ENCODE data around the gene TMA7.

Gene TMA7

GRCh38 chr3:48468329-48468731 is 28.3 kb downstream of the TMA7 start:
- TF ChIP-seq SIN3A (IDR thresholded peaks at IDR 0.05; ENCODE audit: borderline replicate concordance, insufficient read depth, low read length) (no peak), TAF1 (IDR thresholded peaks at IDR 0.05; ENCODE audit: borderline replicate concordance, insufficient read depth, low read length) (no peak), POLR2AphosphoS5 (IDR thresholded peaks at IDR 0.05; ENCODE audit: low read depth, low read length) (no peak), REST (IDR thresholded peaks at IDR 0.05; ENCODE audit: insufficient read depth in 1 of 2, low read depth in 2 of 2, low read length in 2 of 2) (no peak), FOXP2 (optimal IDR thresholded peaks at IDR 0.05; ENCODE audit: borderline replicate concordance, extremely low read depth, extremely low read length, insufficient read depth) (no peak)

- TF ChIP-seq POLR2AphosphoS5 (IDR thresholded peaks at IDR 0.05; ENCODE audit: low read depth, low read length): no peak
- no peak for TF ChIP-seq TAF1 (IDR thresholded peaks at IDR 0.05; ENCODE audit: borderline replicate concordance, insufficient read depth, low read length)
- no peak for TF ChIP-seq SIN3A (IDR thresholded peaks at IDR 0.05; ENCODE audit: borderline replicate concordance, insufficient read depth, low read length)
- no peak for TF ChIP-seq REST (IDR thresholded peaks at IDR 0.05; ENCODE audit: insufficient read depth in 1 of 2, low read depth in 2 of 2, low read length in 2 of 2)
- no peak for TF ChIP-seq FOXP2 (optimal IDR thresholded peaks at IDR 0.05; ENCODE audit: borderline replicate concordance, extremely low read depth, extremely low read length, insufficient read depth)
Observed at GRCh38 chr3:48469046-48469915, 29.2 kb downstream of the TMA7 start.

- TF ChIP-seq FOXP2 (optimal IDR thresholded peaks at IDR 0.05; ENCODE audit: borderline replicate concordance, extremely low read depth, extremely low read length, insufficient read depth) (no peak), REST (IDR thresholded peaks at IDR 0.05; ENCODE audit: insufficient read depth in 1 of 2, low read depth in 2 of 2, low read length in 2 of 2) (no peak), TAF1 (IDR thresholded peaks at IDR 0.05; ENCODE audit: borderline replicate concordance, insufficient read depth, low read length) (no peak), SIN3A (IDR thresholded peaks at IDR 0.05; ENCODE audit: borderline replicate concordance, insufficient read depth, low read length) (no peak), POLR2AphosphoS5 (IDR thresholded peaks at IDR 0.05; ENCODE audit: low read depth, low read length) (no peak)
Observed at GRCh38 chr3:48470286-48470685, 30.2 kb downstream of the TMA7 start.

- TF ChIP-seq REST (IDR thresholded peaks at IDR 0.05; ENCODE audit: insufficient read depth in 1 of 2, low read depth in 2 of 2, low read length in 2 of 2) (no peak), FOXP2 (optimal IDR thresholded peaks at IDR 0.05; ENCODE audit: borderline replicate concordance, extremely low read depth, extremely low read length, insufficient read depth) (no peak), TAF1 (IDR thresholded peaks at IDR 0.05; ENCODE audit: borderline replicate concordance, insufficient read depth, low read length) (no peak), POLR2AphosphoS5 (IDR thresholded peaks at IDR 0.05; ENCODE audit: low read depth, low read length) (no peak), SIN3A (IDR thresholded peaks at IDR 0.05; ENCODE audit: borderline replicate concordance, insufficient read depth, low read length) (no peak)
Observed at GRCh38 chr3:48472673-48472922, 32.5 kb downstream of the TMA7 start.

Data from PFSK-1 (cell line).